Measurements from ENCODE around the gene NBPF6.
"Not testable (repeated sequence)": the region's sequence is repeated elsewhere in the genome, so short reads cannot be mapped to it uniquely, and the experiment has no call there.

- TF ChIP-seq CTCF (conservative IDR thresholded peaks at IDR 0.05; ENCODE audit: low read depth, low read length); EZH2 (IDR thresholded peaks at IDR 0.05; ENCODE audit: low read length, unreplicated experiment); EZH2phosphoT487 (IDR thresholded peaks at IDR 0.05; ENCODE audit: borderline replicate concordance, low read length): not testable (repeated sequence)
These were observed 17.0 kb downstream of the NBPF6 start for GRCh38 chr1:108467155-108467554.

Data from PC-3 (cell line).